ENCODE results near the gene RPL41. TPM values are rescaled to one million over a fixed set of nuclear protein-coding genes. Genes with fewer than 3 reads are reported as not detected.

Gene RPL41
- total RNA-seq, 6 donors from 2014 or later: 1,377 to 3,349 (median 3,110) TPM

DNA sequence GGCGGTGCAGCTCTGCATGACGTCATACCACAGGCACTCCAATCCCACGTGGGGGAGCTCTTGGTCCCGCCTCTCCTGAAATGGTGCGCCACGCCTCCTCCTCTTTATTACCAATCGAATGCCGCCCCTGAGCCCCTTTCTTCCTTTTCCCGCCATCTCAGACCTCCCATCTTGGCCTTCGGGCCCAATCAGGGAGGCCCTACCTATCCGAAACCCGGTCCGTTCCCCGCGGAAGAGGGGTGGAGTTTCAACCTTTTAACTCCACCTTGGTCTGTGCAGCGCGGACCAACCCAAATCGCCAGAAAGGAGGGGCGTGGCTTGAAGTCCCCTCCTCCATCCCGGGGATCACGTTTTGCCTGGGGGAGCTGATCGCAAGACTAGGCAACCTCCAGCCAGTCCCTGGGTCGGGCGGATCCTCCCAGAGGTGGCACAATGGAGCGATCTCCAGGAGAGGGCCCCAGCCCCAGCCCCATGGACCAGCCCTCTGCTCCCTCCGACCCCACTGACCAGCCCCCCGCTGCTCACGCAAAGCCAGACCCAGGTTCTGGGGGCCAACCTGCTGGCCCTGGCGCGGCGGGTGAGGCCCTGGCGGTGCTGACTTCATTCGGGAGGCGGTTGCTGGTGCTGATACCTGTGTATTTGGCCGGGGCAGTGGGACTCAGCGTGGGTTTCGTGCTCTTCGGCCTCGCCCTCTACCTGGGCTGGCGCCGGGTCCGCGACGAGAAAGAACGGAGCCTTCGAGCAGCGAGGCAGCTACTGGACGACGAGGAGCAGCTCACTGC, 11.6 kb downstream of the RPL41 start, which contains the start of gene ESYT1:
Gene ESYT1 (plus strand): TSS at position 380 of the 782 bp plus-strand sequence. CDS start 53 bp downstream, at position 433.
- peak; percentile 90 to 99 for DNase-seq
- peak within 1 kb of the TSS; percentile 84 to 95 (median 90) for H3K27ac ChIP-seq

DNA sequence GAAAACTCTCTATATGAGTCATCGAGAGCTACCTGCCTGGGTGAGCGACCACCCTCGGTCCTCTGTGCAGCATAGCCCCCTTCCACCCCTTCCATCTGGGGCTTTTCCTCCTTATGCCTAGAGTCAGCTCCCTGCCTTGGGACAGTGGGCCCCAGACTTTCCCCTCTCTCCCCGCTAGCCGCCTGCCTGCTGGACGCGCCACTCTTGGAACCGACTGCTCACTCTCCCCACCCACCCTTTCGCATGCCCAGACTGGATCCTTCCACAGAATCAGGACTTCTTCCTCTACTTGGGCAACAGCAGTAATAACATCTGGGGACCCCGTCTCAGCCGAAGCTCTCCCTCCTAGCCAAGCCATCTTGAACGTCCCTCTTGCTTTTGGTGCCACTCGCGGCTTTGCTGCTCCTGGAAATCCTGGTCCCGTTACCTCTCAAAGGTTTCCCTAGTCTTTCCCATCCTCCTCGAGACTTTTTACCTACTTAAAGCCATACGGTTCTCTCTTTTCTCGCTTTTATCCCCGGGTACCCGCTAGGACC, 12.3 kb downstream of the RPL41 start:
- TF ChIP-seq POLR2AphosphoS5 (IDR thresholded peaks at IDR 0.05): no peak
- no peak for TF ChIP-seq EP300 (IDR thresholded peaks at IDR 0.05)
- no peak for TF ChIP-seq POLR2A (IDR thresholded peaks at IDR 0.05)
- TF ChIP-seq, protein P1, sequence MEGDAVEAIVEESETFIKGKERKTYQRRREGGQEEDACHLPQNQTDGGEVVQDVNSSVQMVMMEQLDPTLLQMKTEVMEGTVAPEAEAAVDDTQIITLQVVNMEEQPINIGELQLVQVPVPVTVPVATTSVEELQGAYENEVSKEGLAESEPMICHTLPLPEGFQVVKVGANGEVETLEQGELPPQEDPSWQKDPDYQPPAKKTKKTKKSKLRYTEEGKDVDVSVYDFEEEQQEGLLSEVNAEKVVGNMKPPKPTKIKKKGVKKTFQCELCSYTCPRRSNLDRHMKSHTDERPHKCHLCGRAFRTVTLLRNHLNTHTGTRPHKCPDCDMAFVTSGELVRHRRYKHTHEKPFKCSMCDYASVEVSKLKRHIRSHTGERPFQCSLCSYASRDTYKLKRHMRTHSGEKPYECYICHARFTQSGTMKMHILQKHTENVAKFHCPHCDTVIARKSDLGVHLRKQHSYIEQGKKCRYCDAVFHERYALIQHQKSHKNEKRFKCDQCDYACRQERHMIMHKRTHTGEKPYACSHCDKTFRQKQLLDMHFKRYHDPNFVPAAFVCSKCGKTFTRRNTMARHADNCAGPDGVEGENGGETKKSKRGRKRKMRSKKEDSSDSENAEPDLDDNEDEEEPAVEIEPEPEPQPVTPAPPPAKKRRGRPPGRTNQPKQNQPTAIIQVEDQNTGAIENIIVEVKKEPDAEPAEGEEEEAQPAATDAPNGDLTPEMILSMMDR (IDR thresholded peaks at IDR 0.05): no peak
- peaks cover 34 to 50% (median 41%) of the 10 kb centered on the region in 4 donors for H3K4me1 ChIP-seq
- H3K27ac ChIP-seq: peak overlapping the region; percentile 84 to 95 (median 90)
- 0% methylated on average over 17 to 20 of the region's 20 CpGs for WGBS, 2 donors
- no peaks in the 10 kb centered on the region for H3K27me3 ChIP-seq
- H3K4me3 ChIP-seq: peak overlapping the region; percentile 63 to 94 (median 80)
- ATAC-seq (ENCODE audit: low FRiP score in 2 of 2) (peak; percentile 0 to 41), DNase-seq (no peak)
- peaks cover 12 to 34% (median 30%) of the 10 kb centered on the region in 4 donors for H3K36me3 ChIP-seq
- H3K9me3 ChIP-seq: no peaks in the 10 kb centered on the region

More for the DNA sequence above, 11.6 kb downstream of the RPL41 start, which contains the start of gene ESYT1:
- H3K27me3 ChIP-seq: no peaks in the 10 kb centered on the region
- peak; percentile 95 to 98 for ATAC-seq (ENCODE audit: low FRiP score in 2 of 2)
- TF ChIP-seq EP300 (IDR thresholded peaks at IDR 0.05): no peak
- peak in 3 of 4 donors; percentile 59 to 96 (median 95) for TF ChIP-seq POLR2A (IDR thresholded peaks at IDR 0.05)
- TF ChIP-seq POLR2AphosphoS5 (IDR thresholded peaks at IDR 0.05): peak; percentile 73 to 98
- TF ChIP-seq, protein P1 (IDR thresholded peaks at IDR 0.05): peak in 3 of 6 experiments; percentile 13 to 17 (median 17)
- peak within 1 kb of the TSS; percentile 63 to 94 (median 80) for H3K4me3 ChIP-seq
- peaks cover 7 to 28% (median 23%) of the 10 kb centered on the region in 4 donors for H3K36me3 ChIP-seq
- H3K4me1 ChIP-seq: peaks cover 34 to 50% (median 41%) of the 10 kb centered on the region in 4 donors
- H3K9me3 ChIP-seq: no peaks in the 10 kb centered on the region
- 0% methylated on average over 15 to 33 of the region's 49 CpGs for WGBS, 2 donors

DNA sequence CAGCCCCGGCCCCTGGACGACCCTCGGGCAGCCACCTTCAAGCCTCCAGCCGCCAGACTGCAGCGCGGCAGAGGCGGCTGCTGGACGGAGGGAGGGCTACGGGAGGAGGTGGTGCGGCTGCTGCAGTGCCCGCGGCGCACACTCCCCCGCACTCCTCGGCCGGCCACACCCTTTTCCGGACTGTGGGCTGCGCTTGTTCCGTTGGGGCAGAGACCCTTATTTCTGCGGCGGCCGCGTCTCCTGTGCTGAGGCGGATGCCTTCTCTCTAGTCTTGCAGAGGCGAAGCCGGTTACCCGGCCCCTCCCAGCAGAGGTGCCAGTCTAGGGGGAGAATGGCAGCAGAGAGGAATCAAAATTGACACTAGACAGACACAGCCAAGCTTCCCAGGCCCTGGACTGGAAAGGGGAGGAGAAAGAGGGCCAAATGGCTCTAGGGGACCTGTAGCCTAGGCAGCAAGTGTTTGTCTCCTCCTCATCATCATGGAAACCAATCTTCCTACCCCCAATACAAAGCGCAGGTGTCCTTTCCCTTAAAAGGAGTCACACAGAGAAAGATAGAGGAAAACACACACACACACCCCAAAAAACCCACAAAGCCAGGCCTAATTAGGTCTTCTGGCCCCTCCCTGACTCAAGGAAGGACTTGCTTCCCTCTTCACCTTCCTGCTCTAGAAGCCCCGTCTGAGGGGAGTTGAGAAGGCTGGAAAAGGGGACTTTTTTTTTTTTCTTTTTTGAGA, 12.9 kb downstream of the RPL41 start:
- 1 to 2% methylated on average over 21 to 29 of the region's 29 CpGs for WGBS, 2 donors
- Histone ChIP-seq H3K9me3 (no peaks in the 10 kb centered on the region), H3K4me1 (peaks cover 34 to 50% (median 40%) of the 10 kb centered on the region in 4 donors), H3K27ac (peak overlapping the region; percentile 84 to 95 (median 90)), H3K36me3 (peaks cover 14 to 41% (median 35%) of the 10 kb centered on the region in 4 donors), H3K4me3 (peak overlapping the region; percentile 63 to 94 (median 80)), H3K27me3 (no peaks in the 10 kb centered on the region)
- DNase-seq (peak; percentile 81 to 91), ATAC-seq (ENCODE audit: low FRiP score in 2 of 2) (peak; percentile 66 to 74)
- peak; percentile 67 to 77 for TF ChIP-seq POLR2AphosphoS5 (IDR thresholded peaks at IDR 0.05)
- TF ChIP-seq, protein P1 (IDR thresholded peaks at IDR 0.05): peak in 1 of 6 experiments; percentile 9
- TF ChIP-seq EP300 (IDR thresholded peaks at IDR 0.05): no peak
- peak in 2 of 4 donors; percentile 42 to 62 for TF ChIP-seq POLR2A (IDR thresholded peaks at IDR 0.05)

DNA sequence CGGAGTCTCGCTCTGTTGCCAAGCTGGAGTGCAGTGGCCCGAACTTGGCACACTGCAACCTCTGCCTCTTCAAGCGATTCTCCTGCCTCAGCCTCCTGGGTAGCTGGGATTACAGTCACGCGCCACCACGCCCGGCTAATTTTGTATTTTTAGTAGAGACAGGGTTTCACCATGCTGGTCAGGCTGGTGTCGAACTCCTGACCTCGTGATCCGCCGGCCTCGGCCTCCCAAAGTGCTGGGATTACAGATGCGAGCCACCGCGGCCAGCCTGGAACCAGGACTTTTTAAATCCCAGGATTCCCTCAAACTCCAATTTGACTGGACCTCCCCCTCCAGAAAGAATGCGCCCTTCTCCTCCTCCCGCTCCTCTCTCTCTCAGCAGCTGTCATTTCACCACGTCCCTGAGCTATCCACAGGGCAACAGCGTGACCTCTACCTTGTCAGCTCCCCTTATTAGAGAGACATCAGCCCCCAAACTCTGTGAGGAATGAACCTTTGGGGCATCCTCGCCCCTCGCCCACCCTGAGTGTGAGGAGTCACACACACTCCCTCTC, 13.6 kb downstream of the RPL41 start:
- no peak for TF ChIP-seq POLR2AphosphoS5 (IDR thresholded peaks at IDR 0.05)
- TF ChIP-seq EP300 (IDR thresholded peaks at IDR 0.05): no peak
- no peak for TF ChIP-seq POLR2A (IDR thresholded peaks at IDR 0.05)
- TF ChIP-seq, protein P1 (IDR thresholded peaks at IDR 0.05): no peak
- H3K4me3 ChIP-seq: peak overlapping the region in 3 of 4 donors; percentile 63 to 94 (median 70)
- no peak for ATAC-seq (ENCODE audit: low FRiP score in 2 of 2)
- peaks cover 31 to 49% (median 36%) of the 10 kb centered on the region in 4 donors for H3K4me1 ChIP-seq
- peak overlapping the region; percentile 84 to 95 (median 90) for H3K27ac ChIP-seq
- no peaks in the 10 kb centered on the region for H3K27me3 ChIP-seq
- no peaks in the 10 kb centered on the region for H3K9me3 ChIP-seq
- H3K36me3 ChIP-seq: peaks cover 18 to 47% (median 41%) of the 10 kb centered on the region in 4 donors
- no peak for DNase-seq
- 61 to 62% methylated on average over 22 of the region's 22 CpGs for WGBS, 2 donors

All from upper lobe of left lung (tissue), 6 donors.